Ascending aorta (tissue), 2 donors: ENCODE results near the gene ACTR5. TPM values are rescaled to one million over a fixed set of nuclear protein-coding genes. Genes with fewer than 3 reads are reported as not detected.
A peak's percentile ranks its signal among the peaks of the same experiment; 100 is the strongest.

ENCODE experiments used
- DNase-seq, 2 donors: peaks; one replicate each; pipeline ENCODE4 v3.0.0-alpha.2; 2019; ENCODE audit warnings: low spot score in 2 of 2
- H3K27ac ChIP-seq, 2 donors: fragments of 200-600 bp; sonication (generic); one replicate each; pipeline ENCODE4 v1.5.1; 2016 to 2017; ENCODE audit warnings: mild to moderate bottlenecking in 1 of 2
- H3K27me3 ChIP-seq: fragments of 200-600 bp; sonication (generic); one replicate; pipeline ENCODE4 v1.5.1; 2017
- H3K36me3 ChIP-seq, 2 donors: fragments of 200-600 bp; sonication (generic); one replicate each; pipeline ENCODE4 v1.5.1; 2016
- H3K4me1 ChIP-seq, 2 donors: fragments of 200-600 bp; sonication (generic); one replicate each; pipeline ENCODE4 v1.5.1; 2016 to 2017; ENCODE audit warnings: mild to moderate bottlenecking in 1 of 2
- H3K4me3 ChIP-seq, 2 donors: fragments of 200-600 bp; sonication (generic); one replicate each; pipeline ENCODE4 v1.5.1; 2016 to 2017; ENCODE audit warnings: mild to moderate bottlenecking in 1 of 2
- H3K9me3 ChIP-seq, 2 donors: fragments of 200-600 bp; sonication (generic); one replicate each; pipeline ENCODE4 v1.5.1; 2016
- intact Hi-C: fragments of 100-400 bp; cut with DNase I; formaldehyde crosslinking; loops from one replicate; pipeline ENCODE4 v1.15.1; 2023
- total RNA-seq: library from RNA; depleted of rRNA; stranded (reverse); fragments of >200 nt; gene quantifications from one replicate; pipeline ENCODE4 v1.1.0, GENCODE V29; 2016
- TF ChIP-seq, protein P1 (sequence below), 3 experiments: fragments of 200-600 bp in 2 of 3; fragments of 450-650 bp in 1 of 3; sonication (generic) in 2 of 3; IDR thresholded peaks; one replicate each; pipeline ENCODE4 v1.5.1; 2016 to 2019; ENCODE audit warnings: antibody characterized with exemption in 3 of 3, mild to moderate bottlenecking in 1 of 3, moderate library complexity in 1 of 3

ACTR5 gene
- total RNA-seq, 1 donor from 2014 or later: 5.9 TPM

DNA sequence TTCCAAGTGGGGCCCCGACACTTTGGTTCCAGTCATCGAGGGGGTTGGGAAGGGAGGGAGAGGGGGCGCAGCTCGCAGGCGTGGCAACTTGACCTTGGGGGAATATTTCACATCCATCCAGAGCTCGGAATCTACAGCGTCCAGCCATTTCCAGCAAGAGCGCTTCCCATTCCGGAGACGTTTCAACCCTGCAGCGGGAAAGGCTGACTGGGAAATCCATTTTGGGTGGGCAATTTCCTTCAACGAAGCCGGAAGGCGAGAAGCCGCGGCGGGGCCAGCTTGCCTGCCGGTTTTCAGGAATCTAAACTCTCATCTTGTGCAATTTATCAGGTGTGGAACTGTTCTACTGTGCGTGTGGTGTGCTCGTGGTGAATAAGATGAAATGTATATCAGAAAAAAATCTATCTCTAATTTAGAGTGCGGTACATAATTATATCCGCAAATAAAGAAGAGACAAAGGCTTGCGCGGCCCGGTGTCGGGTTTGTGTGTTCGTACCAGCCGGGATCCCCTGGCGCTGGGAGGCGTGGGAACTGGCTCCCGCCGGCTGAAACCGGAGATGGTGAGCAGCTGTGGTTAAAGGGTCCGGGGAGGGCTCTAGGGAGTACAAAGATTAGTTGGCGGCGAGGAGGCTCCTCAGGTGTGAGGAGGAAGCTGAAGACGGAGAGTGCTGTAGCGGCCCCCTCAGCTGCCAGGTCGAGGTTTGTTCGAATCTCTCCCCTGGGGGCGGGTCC is 19.2 kb upstream of the ACTR5 start:
- peaks cover 6 to 14% of the 10 kb centered on the region in 2 donors for H3K4me1 ChIP-seq

GRCh38 chr20:38729767-38730166 is 18.5 kb upstream of the ACTR5 start:
- H3K36me3 ChIP-seq: no peaks in the 10 kb centered on the region
- H3K27me3 ChIP-seq: peaks cover 46% of the 10 kb centered on the region
- intact Hi-C loops: loop anchor here (2.0 kb wide), 1 partner anchor 81 kb away; no protein-coding TSS in a partner anchor
- no peak overlapping the region for H3K4me3 ChIP-seq
- TF ChIP-seq, protein P1, sequence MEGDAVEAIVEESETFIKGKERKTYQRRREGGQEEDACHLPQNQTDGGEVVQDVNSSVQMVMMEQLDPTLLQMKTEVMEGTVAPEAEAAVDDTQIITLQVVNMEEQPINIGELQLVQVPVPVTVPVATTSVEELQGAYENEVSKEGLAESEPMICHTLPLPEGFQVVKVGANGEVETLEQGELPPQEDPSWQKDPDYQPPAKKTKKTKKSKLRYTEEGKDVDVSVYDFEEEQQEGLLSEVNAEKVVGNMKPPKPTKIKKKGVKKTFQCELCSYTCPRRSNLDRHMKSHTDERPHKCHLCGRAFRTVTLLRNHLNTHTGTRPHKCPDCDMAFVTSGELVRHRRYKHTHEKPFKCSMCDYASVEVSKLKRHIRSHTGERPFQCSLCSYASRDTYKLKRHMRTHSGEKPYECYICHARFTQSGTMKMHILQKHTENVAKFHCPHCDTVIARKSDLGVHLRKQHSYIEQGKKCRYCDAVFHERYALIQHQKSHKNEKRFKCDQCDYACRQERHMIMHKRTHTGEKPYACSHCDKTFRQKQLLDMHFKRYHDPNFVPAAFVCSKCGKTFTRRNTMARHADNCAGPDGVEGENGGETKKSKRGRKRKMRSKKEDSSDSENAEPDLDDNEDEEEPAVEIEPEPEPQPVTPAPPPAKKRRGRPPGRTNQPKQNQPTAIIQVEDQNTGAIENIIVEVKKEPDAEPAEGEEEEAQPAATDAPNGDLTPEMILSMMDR (IDR thresholded peaks at IDR 0.05): no peak
- peaks cover under 1 to 14% of the 10 kb centered on the region in 2 donors for H3K4me1 ChIP-seq
- no peak overlapping the region for H3K27ac ChIP-seq
- no peak for DNase-seq
- H3K9me3 ChIP-seq: no peaks in the 10 kb centered on the region

More for the DNA sequence above, 19.2 kb upstream of the ACTR5 start:
- TF ChIP-seq, protein P1 (IDR thresholded peaks at IDR 0.05): no peak
- Histone ChIP-seq H3K4me3 (no peak overlapping the region), H3K27ac (no peak overlapping the region), H3K9me3 (no peaks in the 10 kb centered on the region), H3K36me3 (no peaks in the 10 kb centered on the region), H3K27me3 (peaks cover 52% of the 10 kb centered on the region)
- intact Hi-C loops: loop anchor here (2.0 kb wide), 1 partner anchor 80 kb away; no protein-coding TSS in a partner anchor
- no peak for DNase-seq

DNA sequence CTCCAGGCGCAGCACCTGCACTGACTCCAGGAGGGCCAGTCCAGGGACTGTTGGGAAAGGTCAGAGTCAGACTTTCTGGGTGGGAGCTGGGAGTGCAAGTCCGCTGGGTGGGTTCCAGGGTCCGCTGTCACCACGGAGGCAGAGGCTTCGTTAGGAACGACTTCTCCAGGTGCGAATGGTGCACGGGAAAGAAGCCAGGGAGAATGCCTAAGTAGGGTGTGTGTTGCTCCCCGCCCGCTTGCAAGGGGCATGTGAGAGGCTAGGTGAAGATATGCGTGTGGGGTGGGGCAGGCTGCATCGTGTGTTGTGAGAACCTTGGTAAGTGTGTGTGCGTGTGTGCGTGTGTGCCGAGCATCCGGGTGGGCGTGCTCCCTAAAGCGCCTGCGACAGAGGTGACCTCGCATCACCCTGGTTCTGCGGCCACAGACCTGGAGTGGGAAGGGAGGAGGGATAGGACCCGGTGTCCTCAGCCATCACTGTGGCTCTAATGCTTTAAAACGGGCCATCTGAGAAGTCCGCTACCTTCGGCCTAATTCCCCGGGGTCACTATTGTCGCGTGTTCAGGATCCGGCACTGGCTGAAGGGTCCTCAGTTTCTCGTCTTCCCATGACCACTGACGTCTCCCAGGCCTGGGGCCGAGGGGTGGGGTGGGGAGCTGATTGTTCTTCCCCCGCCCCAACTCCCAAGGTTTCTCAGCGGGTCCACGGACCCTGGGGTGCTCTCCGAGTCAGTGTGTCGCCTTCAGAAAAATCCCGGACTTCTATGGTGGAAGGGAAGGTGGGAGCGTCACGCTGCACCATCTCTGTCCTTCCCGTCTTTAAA is 17.9 kb upstream of the ACTR5 start:
- Histone ChIP-seq H3K27ac (no peak overlapping the region), H3K9me3 (no peaks in the 10 kb centered on the region), H3K4me1 (peaks cover 0 to 14% of the 10 kb centered on the region in 2 donors), H3K27me3 (peaks cover 41% of the 10 kb centered on the region), H3K4me3 (peak overlapping the region; percentile 28 to 49), H3K36me3 (no peaks in the 10 kb centered on the region)
- TF ChIP-seq, protein P1 (IDR thresholded peaks at IDR 0.05): no peak
- no peak for DNase-seq
- intact Hi-C loops: no loop called here

DNA sequence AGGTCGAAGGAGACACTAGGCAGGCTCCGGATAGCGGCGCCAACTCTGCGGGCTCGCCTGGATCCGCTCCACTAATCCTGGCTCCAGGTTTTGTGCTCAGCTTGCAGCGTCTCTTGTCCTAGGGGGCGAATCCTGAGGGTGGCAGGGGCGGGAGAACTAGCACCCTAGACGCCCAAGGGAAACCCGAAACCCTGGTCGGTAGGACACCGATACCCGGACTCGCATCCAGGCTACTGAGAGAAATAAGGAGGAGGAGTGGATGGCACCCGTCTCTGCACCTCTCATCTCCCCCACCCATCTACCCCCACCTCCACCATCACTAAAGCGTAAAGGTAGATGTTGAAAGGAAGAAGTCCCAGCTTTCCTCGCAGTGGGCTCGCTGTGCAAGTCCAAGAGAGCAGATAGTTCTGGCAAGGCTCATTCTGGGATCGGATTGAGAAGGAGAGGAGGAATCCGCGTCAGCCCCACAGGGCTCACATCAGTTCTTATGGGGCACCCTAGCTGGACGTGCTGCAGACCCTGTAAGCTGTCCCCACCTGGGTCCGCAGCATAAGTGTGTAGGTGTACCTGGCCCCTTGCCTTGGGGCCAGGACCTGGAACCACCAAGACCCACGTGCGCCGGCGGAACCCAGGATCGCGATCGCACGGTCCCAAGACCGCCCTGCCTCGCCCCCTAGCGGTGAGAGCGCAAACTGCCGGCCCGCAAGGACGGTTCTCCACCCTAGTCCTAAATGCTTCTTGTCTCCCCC is 17.1 kb upstream of the ACTR5 start:
- no peaks in the 10 kb centered on the region for H3K36me3 ChIP-seq
- peaks cover 0 to 12% of the 10 kb centered on the region in 2 donors for H3K4me1 ChIP-seq
- peak overlapping the region; percentile 28 to 49 for H3K4me3 ChIP-seq
- TF ChIP-seq, protein P1 (IDR thresholded peaks at IDR 0.05): peak; percentile 70 to 96 (median 85)
- peaks cover 35% of the 10 kb centered on the region for H3K27me3 ChIP-seq
- no peaks in the 10 kb centered on the region for H3K9me3 ChIP-seq
- no peak overlapping the region for H3K27ac ChIP-seq
- intact Hi-C loops: no loop called here
- DNase-seq: no peak

DNA sequence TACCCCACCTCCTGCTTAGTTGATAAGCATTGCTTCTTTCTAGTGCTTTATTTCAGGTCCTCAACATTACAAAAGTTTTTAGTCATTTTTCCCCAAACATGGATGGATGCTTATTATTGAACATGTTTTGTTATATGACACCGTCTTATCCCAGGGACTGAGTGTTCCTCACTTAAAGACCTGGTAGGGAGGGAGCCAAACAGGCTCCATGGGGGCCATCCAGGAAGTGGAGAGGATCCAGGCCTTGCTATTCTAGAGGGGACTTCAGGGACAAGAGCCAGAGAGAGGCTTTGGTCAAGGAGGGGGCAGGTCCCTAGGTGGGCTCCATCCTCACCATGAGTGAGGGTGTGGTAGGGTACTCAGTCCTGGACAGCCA is 16.5 kb upstream of the ACTR5 start:
- DNase-seq: no peak
- no peaks in the 10 kb centered on the region for H3K36me3 ChIP-seq
- no peaks in the 10 kb centered on the region for H3K9me3 ChIP-seq
- TF ChIP-seq, protein P1 (IDR thresholded peaks at IDR 0.05): no peak
- H3K27me3 ChIP-seq: peaks cover 33% of the 10 kb centered on the region
- no peak overlapping the region for H3K4me3 ChIP-seq
- H3K4me1 ChIP-seq: peaks cover 0 to 11% of the 10 kb centered on the region in 2 donors
- no peak overlapping the region for H3K27ac ChIP-seq
- intact Hi-C loops: no loop called here
